GM10847 (cell line): Measurements from ENCODE around the gene HS3ST6.

Source experiments
- POLR2A ChIP-seq: IDR thresholded peaks from 2 replicates; pipeline ENCODE4 v1.6.1; 2011; ENCODE audit not compliant: insufficient read length; ENCODE audit errors: extremely low read depth

The HS3ST6 gene

GRCh38 chr16:1902547-1903219, 15.5 kb downstream of the HS3ST6 start:
- TF ChIP-seq POLR2A: no peak

GRCh38 chr16:1900452-1900774, 17.8 kb downstream of the HS3ST6 start:
- no peak for TF ChIP-seq POLR2A

- TF ChIP-seq POLR2A: no peak
These were observed 18.4 kb downstream of the HS3ST6 start for GRCh38 chr16:1899641-1900451.

- TF ChIP-seq POLR2A: no peak
These were observed 22.1 kb downstream of the HS3ST6 start for GRCh38 chr16:1895949-1896675.

- TF ChIP-seq POLR2A: no peak
These were observed 23.1 kb downstream of the HS3ST6 start for GRCh38 chr16:1895068-1895467.

- no peak for TF ChIP-seq POLR2A
These were observed 27.5 kb downstream of the HS3ST6 start for GRCh38 chr16:1890708-1891050.

GRCh38 chr16:1890024-1890707, 28.0 kb downstream of the HS3ST6 start:
- no peak for TF ChIP-seq POLR2A

GRCh38 chr16:1887711-1888354, 30.4 kb downstream of the HS3ST6 start:
- no peak for TF ChIP-seq POLR2A

- TF ChIP-seq POLR2A: no peak
These were observed 33.3 kb downstream of the HS3ST6 start for GRCh38 chr16:1884889-1885288.

- TF ChIP-seq POLR2A: no peak
These were observed 34.0 kb downstream of the HS3ST6 start for GRCh38 chr16:1884155-1884760.

- no peak for TF ChIP-seq POLR2A
These were observed 38.7 kb downstream of the HS3ST6 start for GRCh38 chr16:1879477-1879876.

GRCh38 chr16:1878256-1878655, 40.0 kb downstream of the HS3ST6 start:
- TF ChIP-seq POLR2A: no peak

- TF ChIP-seq POLR2A: no peak
These were observed 40.4 kb downstream of the HS3ST6 start for GRCh38 chr16:1877804-1878203.

- no peak for TF ChIP-seq POLR2A
These were observed 41.1 kb downstream of the HS3ST6 start for GRCh38 chr16:1877089-1877488.

GRCh38 chr16:1876468-1876867, 41.7 kb downstream of the HS3ST6 start:
- no peak for TF ChIP-seq POLR2A
